ENCODE measurements around the gene TCF12.

The TCF12 gene

DNA sequence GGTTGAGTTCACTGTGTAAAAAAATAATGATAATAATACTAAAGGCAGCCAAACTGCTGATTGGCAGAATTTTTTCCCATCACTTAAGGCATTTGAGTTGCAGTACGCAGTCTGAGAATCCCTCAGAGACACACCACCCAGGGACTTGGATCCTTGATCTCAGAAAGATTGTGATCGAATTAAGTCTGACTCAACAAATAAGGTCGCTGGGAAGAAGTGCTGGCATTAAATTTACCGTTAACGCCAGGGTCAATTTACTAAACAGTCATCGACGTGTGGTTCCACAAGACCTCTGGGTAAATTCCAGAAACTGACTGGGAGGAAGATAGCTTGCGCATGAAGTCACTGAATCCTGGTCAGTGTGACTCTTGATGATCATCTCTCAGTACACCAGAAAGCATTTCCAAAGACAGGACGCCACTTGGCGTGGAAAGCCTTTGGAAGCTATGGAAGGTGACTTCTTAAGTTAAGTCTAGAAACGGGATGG lies 409.6 kb downstream of the TCF12 start:
- DNase-seq: no peak

DNA sequence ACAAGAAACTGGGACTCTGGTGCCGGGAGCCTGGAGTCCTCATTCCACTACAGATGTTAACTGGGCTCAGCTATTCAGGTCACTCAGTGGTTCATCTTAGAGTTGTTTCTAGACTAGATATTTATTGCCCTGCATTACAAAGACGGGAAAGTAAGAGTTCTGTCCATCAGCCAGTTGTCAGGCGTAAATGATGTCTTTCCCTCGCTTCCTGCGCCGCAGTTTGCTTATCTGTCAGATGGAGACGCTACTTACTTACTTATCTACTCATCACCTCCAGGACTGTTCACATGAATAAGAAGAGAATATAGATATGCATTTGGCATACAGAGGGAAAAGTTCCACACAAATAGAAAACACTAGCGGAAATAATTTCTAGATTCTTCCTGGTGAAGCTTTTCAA lies 410.0 kb downstream of the TCF12 start:
- DNase-seq: no peak

DNA sequence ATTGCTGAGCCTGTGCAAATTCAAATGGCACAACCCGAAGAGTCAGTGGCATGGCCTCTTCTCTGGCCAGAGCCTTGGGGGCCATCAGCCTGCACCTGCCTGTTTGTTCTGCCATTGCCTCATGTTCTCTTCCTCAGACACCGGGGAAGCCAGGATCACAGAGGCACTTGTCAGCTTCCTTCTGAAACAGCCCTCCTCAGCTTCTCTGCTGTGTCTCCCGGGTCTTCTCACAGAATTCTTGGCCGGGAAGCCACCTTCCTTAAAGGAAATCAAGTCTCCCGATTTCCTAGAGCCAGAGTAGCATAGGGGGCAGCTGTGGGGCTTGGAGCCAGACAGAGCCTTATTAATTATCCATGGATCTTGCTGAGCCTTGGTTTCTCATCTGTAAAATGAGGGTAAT lies 410.5 kb downstream of the TCF12 start:
- DNase-seq: no peak

DNA sequence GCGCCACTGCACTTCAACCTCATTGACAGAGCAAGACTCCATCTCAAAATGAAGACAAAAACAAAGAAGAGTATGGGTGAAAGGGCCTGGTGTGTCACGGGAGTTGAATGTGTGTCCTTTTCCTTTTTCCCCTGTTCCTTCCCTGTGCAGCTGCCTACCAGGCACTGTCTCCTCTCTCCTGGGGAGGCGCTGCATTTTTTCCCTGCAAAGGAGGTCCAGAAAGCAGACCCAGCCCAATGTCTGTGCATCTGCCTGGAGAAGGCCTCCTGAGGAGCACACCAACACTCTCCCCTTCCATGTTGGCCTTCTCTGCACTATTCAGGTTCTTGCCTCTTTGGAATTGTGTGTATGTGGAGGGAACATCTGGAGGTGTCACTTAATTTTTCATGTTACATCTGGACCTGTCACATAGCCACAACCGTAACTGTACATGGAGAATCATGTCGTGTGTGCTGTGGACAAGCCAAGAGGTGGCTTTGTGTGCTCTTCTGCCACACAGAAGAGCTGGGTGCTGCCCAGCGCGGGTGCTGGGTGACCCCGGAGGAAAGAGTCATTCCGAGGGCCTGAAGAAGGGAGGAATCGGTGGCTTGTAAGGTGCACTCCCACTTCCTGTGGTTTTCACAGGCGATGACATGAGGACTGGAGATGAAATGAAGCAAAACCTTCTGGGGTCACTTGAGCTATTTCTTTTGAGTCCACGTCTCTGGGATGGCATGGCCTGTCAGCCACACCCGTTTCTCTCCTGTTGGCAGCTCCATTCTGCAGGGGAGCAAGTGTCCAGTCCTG lies 411.3 kb downstream of the TCF12 start:
- DNase-seq: no peak

DNA sequence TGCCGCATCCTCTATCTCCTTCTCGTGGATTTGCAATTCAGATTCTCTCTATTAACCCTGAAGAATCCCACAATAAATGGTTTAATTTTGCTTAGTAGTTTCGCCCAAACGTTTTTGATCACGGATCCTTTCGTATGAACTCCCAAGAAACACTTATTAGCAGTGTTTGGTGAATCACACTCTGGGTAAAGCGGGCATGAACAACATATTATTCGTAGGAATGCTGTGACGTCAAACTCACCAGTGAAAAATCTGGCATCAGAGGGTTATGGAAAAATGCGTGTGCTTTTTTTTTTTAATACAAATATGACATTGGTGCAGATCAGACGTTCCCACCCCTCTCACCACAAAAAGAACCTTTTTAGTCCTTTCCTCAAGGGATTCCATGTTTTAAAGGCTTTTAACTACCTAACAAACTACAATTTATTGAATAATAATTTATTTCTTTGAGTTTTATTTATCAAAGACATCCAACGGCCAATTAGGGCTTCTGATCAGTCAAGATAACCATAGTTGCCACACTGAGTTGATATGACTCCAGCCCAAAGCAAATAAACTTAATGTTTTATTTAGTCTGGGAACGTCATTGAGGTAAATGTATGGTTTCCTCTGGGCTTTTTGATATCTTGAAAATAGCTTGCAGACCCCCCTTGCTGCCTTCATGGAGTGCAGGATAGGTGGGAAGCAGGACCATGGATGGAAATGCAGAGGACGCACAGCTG lies 412.3 kb downstream of the TCF12 start:
- DNase-seq: no peak

DNA sequence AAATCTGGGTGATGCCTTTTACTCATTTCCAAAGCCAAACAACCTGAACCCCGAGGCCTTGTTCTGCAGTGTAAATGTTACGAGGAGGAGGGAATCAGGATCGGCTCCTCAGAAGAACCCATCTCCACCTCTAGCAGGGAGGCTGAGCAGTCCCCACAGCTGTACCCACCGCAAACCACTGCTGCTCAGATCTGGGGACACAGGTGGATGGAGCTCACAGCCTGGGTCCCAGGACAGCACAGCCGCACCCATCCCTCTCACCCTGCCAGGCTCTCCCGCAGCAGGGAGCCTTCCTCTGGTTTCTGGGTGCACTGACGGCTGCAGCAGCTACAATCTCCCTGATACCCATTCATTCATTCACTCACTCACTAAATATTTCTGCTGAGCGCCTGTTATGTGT lies 413.9 kb downstream of the TCF12 start:
- DNase-seq: no peak

DNA sequence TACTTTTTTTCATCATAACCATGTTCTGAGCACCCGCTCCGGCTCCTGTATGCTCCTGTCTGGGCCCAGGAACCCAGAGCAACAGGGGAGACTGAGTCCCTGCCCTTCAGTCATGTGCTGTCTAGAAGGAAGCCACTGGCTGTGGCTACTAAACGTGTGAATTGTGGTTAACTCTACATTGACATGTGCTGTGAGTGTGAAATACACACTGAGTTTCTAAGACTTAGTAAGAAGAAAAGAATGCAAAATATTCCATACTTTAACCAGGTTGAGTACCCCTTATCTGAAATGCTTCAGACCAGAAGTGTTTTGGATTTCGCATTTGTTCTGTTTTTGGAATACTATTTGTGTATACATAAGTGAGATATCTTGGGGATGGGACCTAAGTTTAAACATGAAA lies 415.0 kb downstream of the TCF12 start:
- no peak for DNase-seq

DNA sequence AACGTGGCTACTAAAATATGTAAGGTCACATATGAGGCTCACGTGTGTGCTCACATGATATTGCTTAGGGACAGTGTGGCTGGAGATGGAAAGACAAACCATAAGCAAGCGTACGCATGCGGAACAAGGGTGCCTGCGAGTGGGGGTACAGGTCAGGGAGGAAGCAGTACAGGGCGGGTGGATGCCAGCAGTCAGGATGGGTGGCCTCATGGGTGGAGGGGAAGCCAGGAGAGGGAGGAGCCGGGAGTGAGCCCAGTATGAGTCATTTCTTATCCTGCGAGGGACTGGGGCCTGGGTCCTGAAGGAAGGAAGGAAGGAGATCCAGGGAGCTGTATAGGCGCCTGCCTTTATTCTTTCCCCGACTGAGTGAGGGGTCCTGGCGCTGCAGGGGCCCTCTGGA lies 415.8 kb downstream of the TCF12 start:
- no peak for DNase-seq

DNA sequence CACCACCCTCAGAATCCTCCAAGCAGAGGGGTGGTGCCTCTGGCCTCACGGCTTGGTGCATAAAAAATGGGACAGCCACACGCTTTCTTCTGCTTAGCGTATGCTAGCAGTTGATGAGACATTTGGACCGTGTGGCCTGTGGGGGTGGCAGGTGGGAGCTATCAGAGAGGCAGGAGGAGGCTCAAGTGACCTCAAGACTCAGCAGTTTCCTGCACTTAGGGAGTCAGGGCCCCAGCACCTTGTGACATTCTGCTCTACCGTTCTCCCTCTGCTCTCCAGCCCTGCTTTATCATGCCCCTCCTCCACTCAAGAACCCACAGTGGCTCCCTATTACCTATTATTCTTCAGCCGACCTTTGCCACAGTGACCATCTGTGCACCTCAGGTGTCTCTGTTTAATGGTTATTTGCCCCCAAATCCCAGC lies 416.9 kb downstream of the TCF12 start:
- DNase-seq: no peak

DNA sequence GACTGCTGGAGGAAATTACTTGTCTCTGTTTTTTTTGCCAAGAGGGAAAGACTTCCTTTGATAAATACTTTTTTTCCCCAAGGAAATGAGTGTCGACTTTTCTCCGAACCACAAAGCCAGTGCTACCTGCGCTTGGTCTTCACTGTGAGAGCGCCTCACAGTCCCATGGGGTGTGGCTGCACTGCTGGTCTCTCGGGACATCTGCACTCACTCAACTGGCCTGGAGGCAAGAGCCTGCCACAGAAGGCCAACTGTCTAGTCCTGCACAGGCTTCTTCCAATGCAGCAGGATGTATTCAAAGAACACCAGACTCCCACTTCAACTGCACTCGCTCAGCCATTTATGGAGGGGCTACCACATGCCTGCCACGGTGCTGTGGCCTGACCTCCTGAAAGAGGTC lies 417.3 kb downstream of the TCF12 start:
- no peak for DNase-seq

DNA sequence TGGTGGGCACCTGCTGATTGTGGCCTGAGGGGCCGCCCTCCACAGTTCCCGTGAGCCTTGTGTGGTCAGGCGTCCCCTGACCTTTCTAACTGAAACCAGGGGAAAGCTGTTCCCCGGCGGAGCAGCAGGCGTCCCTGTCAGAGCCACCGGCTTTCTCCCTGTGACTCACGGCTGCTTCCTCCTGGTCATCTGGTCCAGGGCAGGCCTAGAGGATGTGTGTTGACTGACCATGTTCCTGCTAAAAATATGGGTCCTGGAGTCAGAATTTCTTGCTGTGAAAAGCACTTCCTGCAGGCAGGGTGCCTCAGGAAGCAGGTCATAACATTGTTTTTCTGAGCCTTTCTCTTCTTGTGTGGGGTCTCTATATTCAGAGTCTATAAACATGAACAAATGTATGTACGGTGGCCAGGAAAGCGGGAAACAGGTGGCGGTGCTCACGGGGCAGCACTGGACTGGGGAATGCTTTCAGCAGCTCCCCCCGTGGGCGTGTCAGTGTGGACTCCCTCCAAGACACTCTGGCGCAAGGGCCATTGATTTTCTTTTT lies 419.5 kb downstream of the TCF12 start:
- DNase-seq: no peak

DNA sequence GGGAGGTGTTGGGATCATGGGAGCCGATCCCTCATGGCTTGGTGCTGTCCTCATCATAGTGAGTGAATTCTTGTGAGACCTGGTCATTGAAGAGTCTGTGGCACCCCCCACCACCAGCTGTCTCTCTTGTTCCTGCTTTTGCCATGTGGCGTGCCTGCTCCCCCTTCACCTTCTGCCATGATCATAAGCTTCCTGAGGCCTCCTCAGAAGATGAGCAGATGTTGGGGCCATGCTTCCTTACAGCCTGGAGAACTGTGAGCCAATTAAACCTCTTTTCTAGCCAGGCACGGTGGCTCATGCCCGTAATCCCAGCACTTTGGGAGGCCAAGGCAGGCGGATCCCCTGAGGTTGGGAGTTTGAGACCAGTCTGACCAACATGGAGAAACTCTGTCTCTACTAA lies 420.9 kb downstream of the TCF12 start:
- no peak for DNase-seq

Measured in RPMI8226 (cell line).